OCI-LY1 (cell line): ENCODE results near the gene DNAJB6.

Source experiments
- H2AFZ ChIP-seq: fragments of 200-600 bp; sonication (generic), shearing (Covaris generic); 2 replicates; pipeline ENCODE4 v1.6.0; 2014; ENCODE audit warnings: antibody characterized with exemption, mild to moderate bottlenecking, low read length
- H3F3A ChIP-seq: fragments of 200-600 bp; sonication (generic), shearing (Covaris generic); 2 replicates; pipeline ENCODE4 v1.6.0; 2014; ENCODE audit warnings: mild to moderate bottlenecking, antibody characterized with exemption, low read length, moderate library complexity; ENCODE audit not compliant: insufficient read depth
- H3K27ac ChIP-seq: fragments of 200-600 bp; sonication (generic); 2 replicates; pipeline ENCODE4 v1.5.1; 2014; ENCODE audit warnings: low read length, mixed run types, mild to moderate bottlenecking, low read depth; ENCODE audit not compliant: poor library complexity, severe bottlenecking
- H3K27me3 ChIP-seq: fragments of 200-600 bp; sonication (generic); 2 replicates; pipeline ENCODE4 v1.6.0; 2014; ENCODE audit warnings: antibody characterized with exemption, mild to moderate bottlenecking, low read length, moderate library complexity; ENCODE audit not compliant: insufficient read depth
- H3K36me3 ChIP-seq: fragments of 200-600 bp; sonication (generic); 2 replicates; pipeline ENCODE4 v1.6.1; 2014; ENCODE audit warnings: mild to moderate bottlenecking, antibody characterized with exemption, low read length, moderate library complexity, mixed read lengths; ENCODE audit not compliant: insufficient read depth
- H3K4me1 ChIP-seq: fragments of 200-600 bp; sonication (generic); 2 replicates; pipeline ENCODE4 v1.5.1; 2014; ENCODE audit warnings: mild to moderate bottlenecking, low read length, moderate library complexity; ENCODE audit not compliant: insufficient read depth, severe bottlenecking
- H3K4me2 ChIP-seq: fragments of 200-600 bp; sonication (generic), shearing (Covaris generic); 2 replicates; pipeline ENCODE4 v1.6.1; 2014; ENCODE audit warnings: low read length
- H3K4me3 ChIP-seq: fragments of 200-600 bp; sonication (generic); 2 replicates; pipeline ENCODE4 v1.5.1; 2014; ENCODE audit warnings: low read length, low read depth, mild to moderate bottlenecking, mixed read lengths; ENCODE audit not compliant: poor library complexity, severe bottlenecking
- H3K79me2 ChIP-seq: fragments of 200-600 bp; shearing (Covaris generic); 2 replicates; pipeline ENCODE4 v1.6.1; 2016; ENCODE audit warnings: mixed run types, low read length, mixed read lengths; ENCODE audit not compliant: insufficient read depth
- H3K9ac ChIP-seq: fragments of 200-600 bp; sonication (generic), shearing (Covaris generic); 2 replicates; pipeline ENCODE4 v1.6.1; 2014; ENCODE audit warnings: mild to moderate bottlenecking, low read length, mixed read lengths
- H3K9me2 ChIP-seq: fragments of 200-600 bp; sonication (generic), shearing (Covaris generic); 2 replicates; pipeline ENCODE4 v1.6.1; 2014; ENCODE audit warnings: low read depth, mild to moderate bottlenecking, low read length, mixed read lengths
- H3K9me3 ChIP-seq: fragments of 200-600 bp; shearing (Covaris generic); 2 replicates; pipeline ENCODE4 v1.6.1; 2014; ENCODE audit warnings: low read length, mixed read lengths
- H4K20me1 ChIP-seq: fragments of 200-600 bp; sonication (generic), shearing (Covaris generic); 2 replicates; pipeline ENCODE4 v1.6.0; 2016; ENCODE audit warnings: mild to moderate bottlenecking, low read length; ENCODE audit not compliant: insufficient read depth
- EZH2 ChIP-seq: fragments of 200-600 bp; sonication (generic), shearing (Covaris generic); IDR thresholded peaks from 2 replicates; pipeline ENCODE4 v1.8.0; 2017; ENCODE audit warnings: borderline replicate concordance, mixed run types, mild to moderate bottlenecking, antibody characterized with exemption, low read length, moderate library complexity, mixed read lengths
- TF ChIP-seq, protein P1 (sequence below): fragments of 200-600 bp; sonication (generic), shearing (Covaris generic); IDR thresholded peaks from 2 replicates; pipeline ENCODE4 v1.5.1; 2017; ENCODE audit warnings: mild to moderate bottlenecking, antibody characterized with exemption, low read length, moderate library complexity, mixed read lengths

The DNAJB6 gene

DNA sequence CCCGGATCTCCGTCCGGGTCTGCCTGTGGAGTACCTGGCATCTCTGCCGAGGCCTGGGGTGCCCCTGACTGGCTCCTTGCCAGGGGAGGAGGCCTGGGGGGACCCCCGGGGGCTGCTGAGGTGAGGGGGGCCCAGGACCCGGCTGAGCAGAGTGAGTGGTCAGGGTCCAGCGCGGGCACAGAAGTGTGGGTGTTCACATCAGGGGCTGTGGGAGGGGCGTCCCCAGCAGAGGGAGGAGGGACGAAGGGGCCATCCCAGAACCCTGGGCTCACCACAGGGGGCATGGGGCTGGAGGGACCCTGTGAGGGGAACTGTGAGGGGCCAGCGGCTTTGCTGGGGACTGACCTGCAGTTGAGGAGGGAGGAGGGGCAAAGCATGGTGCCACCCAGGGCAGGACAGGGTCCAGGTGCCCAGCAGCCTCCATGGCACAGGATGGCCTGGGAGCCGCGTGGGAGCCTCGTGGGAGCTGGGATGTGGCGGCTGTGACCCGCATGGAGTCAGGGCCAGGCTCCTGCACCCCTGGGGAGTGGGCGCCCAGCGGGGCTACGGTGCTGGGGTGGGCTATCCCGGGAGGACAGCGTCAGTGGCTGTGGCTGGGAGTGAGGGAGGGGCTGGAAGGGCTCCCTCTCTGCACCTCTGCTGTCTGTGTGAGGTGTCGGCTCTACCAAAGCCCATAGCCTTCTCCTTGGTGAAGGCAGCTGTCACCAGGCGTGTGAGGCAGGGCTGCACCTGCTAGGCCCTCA lies 91.2 kb downstream of the DNAJB6 start:
- peaks cover 4% of the 10 kb centered on the region; the same call in 1 of the 2 replicates for H3K27me3 ChIP-seq
- H4K20me1 ChIP-seq, result no peaks in the 10 kb centered on the region
- no peak overlapping the region for H3K27ac ChIP-seq
- no peak overlapping the region for H3K4me2 ChIP-seq
- no peaks in the 10 kb centered on the region for H3F3A ChIP-seq
- no peaks in the 10 kb centered on the region for H3K9me2 ChIP-seq
- H3K36me3 ChIP-seq, result no peaks in the 10 kb centered on the region
- no peaks in the 10 kb centered on the region for H3K79me2 ChIP-seq
- no peak for TF ChIP-seq EZH2
- TF ChIP-seq, protein P1, sequence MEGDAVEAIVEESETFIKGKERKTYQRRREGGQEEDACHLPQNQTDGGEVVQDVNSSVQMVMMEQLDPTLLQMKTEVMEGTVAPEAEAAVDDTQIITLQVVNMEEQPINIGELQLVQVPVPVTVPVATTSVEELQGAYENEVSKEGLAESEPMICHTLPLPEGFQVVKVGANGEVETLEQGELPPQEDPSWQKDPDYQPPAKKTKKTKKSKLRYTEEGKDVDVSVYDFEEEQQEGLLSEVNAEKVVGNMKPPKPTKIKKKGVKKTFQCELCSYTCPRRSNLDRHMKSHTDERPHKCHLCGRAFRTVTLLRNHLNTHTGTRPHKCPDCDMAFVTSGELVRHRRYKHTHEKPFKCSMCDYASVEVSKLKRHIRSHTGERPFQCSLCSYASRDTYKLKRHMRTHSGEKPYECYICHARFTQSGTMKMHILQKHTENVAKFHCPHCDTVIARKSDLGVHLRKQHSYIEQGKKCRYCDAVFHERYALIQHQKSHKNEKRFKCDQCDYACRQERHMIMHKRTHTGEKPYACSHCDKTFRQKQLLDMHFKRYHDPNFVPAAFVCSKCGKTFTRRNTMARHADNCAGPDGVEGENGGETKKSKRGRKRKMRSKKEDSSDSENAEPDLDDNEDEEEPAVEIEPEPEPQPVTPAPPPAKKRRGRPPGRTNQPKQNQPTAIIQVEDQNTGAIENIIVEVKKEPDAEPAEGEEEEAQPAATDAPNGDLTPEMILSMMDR, result no peak
- no peaks in the 10 kb centered on the region for H3K9me3 ChIP-seq
- H3K4me3 ChIP-seq, result no peak overlapping the region
- H3K9ac ChIP-seq, result no peak overlapping the region
- no peak overlapping the region for H2AFZ ChIP-seq
- H3K4me1 ChIP-seq, result no peaks in the 10 kb centered on the region

DNA sequence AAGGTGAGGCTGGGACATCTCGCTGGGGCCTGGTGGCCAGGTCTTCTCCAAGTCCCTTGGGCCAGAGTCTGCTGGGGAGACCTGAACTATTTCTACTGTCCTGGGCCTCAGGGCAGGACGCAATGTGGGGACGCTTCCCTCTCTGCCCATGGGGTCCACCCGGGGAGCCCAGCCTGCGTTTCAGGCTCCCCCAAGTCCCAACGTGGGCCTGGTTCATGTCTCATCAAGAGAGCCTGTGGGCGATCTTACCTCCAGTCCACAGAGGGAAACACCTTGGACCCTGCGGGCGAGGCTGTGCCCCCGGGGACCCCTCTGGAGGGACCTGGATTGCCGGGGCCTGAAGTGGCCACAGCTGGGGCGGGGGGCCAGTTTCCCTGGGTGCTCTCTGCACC lies 91.7 kb downstream of the DNAJB6 start:
- Histone ChIP-seq H3K27ac (no peak overlapping the region), H3K4me3 (no peak overlapping the region), H3K9ac (no peak overlapping the region), H3K36me3 (no peaks in the 10 kb centered on the region), H3F3A (no peaks in the 10 kb centered on the region), H3K4me2 (no peak overlapping the region), H3K27me3 (peaks cover 4% of the 10 kb centered on the region; the same call in 1 of the 2 replicates), H3K4me1 (no peaks in the 10 kb centered on the region), H2AFZ (no peak overlapping the region), H3K9me2 (no peaks in the 10 kb centered on the region), H3K9me3 (no peaks in the 10 kb centered on the region), H3K79me2 (no peaks in the 10 kb centered on the region), H4K20me1 (no peaks in the 10 kb centered on the region)
- TF ChIP-seq EZH2, result no peak
- TF ChIP-seq, protein P1, result no peak

DNA sequence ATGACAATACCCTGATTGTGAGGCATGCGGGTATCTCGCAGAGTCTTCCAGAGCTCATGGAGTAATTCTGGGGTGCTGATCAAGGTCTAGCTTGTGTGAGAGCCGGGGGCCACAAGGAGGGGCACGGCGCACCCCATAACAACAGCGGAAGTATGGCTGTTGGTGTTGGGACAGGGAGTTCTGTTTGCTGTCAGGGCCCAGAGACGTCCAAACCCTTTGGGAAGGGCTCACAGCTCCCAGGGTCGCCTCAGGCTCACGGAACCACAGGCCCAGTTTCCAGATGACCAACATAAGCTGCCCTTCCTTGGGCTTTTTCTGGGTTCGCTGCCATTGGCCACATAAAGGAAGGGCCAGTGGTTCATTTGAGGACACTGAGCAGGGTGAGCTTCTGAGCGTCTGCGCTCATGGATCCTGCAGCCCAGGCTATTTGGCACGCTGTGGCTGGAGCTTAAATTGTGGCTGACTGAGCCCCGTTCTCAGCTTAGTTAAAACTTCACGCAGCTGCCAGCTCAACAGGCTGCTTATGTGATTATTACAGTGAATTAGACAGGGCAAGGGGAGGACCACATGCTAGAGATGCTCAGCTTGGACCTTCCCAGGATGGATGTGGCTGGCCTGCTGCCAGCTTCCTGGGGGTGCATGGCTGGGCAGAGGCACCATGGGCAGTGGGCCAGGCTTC lies 92.3 kb downstream of the DNAJB6 start:
- no peaks in the 10 kb centered on the region for H3F3A ChIP-seq
- H3K36me3 ChIP-seq, result no peaks in the 10 kb centered on the region
- H2AFZ ChIP-seq, result no peak overlapping the region
- H3K9me2 ChIP-seq, result no peaks in the 10 kb centered on the region
- no peak overlapping the region for H3K9ac ChIP-seq
- peaks cover 4% of the 10 kb centered on the region; the same call in 1 of the 2 replicates for H3K27me3 ChIP-seq
- H3K79me2 ChIP-seq, result no peaks in the 10 kb centered on the region
- H3K27ac ChIP-seq, result no peak overlapping the region
- no peaks in the 10 kb centered on the region for H3K4me1 ChIP-seq
- TF ChIP-seq EZH2, result no peak
- TF ChIP-seq, protein P1, result no peak
- no peaks in the 10 kb centered on the region for H3K9me3 ChIP-seq
- H4K20me1 ChIP-seq, result no peaks in the 10 kb centered on the region
- H3K4me2 ChIP-seq, result no peak overlapping the region
- no peak overlapping the region for H3K4me3 ChIP-seq
